ENCODE results near the gene PRG2. TPM values are rescaled to one million over a fixed set of nuclear protein-coding genes. Genes with fewer than 3 reads are reported as not detected.

The PRG2 gene
- total RNA-seq, 2 donors from 2014 or later: 0.54 TPM; not detected in 1

DNA sequence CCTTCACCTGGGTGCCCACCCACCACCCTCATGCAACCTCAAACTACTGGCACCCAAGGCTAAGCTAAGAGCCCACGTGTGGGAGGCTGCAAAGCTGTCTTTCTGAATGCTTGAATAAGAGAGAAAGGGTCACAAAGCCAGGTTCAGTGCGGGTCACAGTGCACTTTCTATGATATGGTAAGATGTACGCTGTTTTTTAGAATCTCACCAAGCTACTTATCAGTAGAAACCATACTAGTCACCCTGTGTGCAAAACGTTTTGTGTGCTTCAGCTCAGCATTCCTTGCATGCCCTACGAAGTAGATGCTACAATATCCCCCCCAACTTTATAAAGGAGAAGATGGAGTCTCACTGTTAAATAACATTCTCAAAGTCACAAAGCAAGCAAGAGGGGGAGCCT lies 37.4 kb downstream of the PRG2 start:
- no peaks in the 10 kb centered on the region for H3K9me3 ChIP-seq
- TF ChIP-seq, protein P1, sequence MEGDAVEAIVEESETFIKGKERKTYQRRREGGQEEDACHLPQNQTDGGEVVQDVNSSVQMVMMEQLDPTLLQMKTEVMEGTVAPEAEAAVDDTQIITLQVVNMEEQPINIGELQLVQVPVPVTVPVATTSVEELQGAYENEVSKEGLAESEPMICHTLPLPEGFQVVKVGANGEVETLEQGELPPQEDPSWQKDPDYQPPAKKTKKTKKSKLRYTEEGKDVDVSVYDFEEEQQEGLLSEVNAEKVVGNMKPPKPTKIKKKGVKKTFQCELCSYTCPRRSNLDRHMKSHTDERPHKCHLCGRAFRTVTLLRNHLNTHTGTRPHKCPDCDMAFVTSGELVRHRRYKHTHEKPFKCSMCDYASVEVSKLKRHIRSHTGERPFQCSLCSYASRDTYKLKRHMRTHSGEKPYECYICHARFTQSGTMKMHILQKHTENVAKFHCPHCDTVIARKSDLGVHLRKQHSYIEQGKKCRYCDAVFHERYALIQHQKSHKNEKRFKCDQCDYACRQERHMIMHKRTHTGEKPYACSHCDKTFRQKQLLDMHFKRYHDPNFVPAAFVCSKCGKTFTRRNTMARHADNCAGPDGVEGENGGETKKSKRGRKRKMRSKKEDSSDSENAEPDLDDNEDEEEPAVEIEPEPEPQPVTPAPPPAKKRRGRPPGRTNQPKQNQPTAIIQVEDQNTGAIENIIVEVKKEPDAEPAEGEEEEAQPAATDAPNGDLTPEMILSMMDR (IDR thresholded peaks at IDR 0.05): no peak
- ATAC-seq (ENCODE audit: insufficient number of reproducible peaks, low FRiP score, low read depth) (no peak), DNase-seq (ENCODE audit: low spot score) (no peak)
- H3K36me3 ChIP-seq: no peaks in the 10 kb centered on the region
- H3K4me3 ChIP-seq: no peak overlapping the region
- no peak overlapping the region for H3K27ac ChIP-seq
- H3K27me3 ChIP-seq (replicated peaks; ENCODE audit: insufficient read depth): no peaks in the 10 kb centered on the region
- no peaks in the 10 kb centered on the region for H3K4me1 ChIP-seq (ENCODE audit: control insufficient read depth in 1 of 2, low read depth in 2 of 2)

DNA sequence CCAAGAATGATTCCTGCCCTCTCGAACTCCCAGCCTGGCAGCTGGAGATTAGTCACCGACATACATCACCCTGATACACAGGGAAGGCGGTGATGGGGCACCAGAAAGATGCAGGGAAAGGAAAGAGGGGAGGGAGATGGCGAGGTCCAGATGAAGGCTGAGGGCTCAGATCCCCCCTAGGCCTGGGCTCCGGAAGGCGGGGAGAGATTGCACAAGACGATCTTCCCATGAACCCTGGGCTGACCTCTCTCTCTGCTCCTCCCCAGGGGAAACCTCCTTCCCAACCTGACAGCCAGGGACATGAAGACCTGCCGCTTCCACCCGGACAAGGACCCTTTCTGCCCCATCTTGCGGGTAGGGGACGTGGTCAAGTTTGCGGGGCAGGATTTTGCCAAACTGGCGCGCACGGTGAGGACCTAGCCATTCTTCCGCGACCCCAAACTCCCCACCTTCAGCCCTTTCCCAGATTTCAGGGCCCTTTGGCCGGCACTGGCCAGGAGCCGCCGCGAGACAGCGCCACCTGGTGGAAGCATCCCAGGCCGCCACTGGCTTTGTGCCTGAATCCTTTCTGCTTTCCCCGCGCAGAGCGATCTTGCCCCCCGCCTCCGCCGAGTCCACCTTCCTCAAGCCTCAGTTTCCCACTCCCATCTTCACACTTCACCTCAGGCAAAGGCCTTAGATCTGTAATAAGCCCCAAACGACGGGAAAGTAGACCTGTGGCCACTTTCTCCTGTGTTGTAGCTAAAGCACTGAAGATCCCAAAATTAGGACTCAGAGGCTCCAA lies 40.8 kb downstream of the PRG2 start:
- H3K27me3 ChIP-seq (replicated peaks; ENCODE audit: insufficient read depth): no peaks in the 10 kb centered on the region
- H3K36me3 ChIP-seq: no peaks in the 10 kb centered on the region
- H3K27ac ChIP-seq: no peak overlapping the region
- H3K4me3 ChIP-seq: peak overlapping the region; percentile 8
- ATAC-seq (ENCODE audit: insufficient number of reproducible peaks, low FRiP score, low read depth) (no peak), DNase-seq (ENCODE audit: low spot score) (no peak)
- H3K9me3 ChIP-seq: no peaks in the 10 kb centered on the region
- no peaks in the 10 kb centered on the region for H3K4me1 ChIP-seq (ENCODE audit: control insufficient read depth in 1 of 2, low read depth in 2 of 2)
- TF ChIP-seq, protein P1 (IDR thresholded peaks at IDR 0.05): peak; percentile 90

DNA sequence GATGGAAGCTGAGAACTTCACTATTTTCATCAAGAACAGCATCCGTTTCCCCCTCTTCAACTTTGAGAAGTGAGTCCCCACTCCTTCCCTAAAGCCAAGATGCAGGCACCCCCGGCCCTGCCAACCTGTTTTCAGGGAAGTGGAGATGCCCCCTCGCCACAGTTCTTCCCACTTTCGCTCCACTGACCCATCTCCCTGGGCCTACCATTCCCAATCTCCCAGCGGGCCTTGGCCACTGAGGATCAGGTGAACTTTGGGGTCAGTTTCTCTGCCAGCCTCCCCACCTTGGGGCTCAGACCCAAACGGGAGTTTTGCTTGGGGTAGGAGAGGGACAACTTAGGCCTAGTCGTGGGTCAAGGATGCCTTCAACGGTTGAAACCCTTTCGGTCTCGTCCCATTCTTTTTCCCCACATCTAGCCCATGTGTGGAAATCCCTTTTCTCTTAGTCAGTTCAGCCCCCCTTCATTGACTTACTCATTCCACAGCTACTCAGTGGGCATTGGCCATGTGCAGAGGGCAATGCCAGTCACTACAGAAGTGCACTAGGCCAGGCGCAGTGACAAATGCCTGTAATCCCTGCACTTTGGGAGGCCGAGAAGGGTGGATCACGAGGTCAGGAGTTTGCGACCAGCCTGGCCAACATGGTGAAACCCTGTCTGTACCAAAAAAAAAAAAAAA lies 41.7 kb downstream of the PRG2 start:
- DNase-seq (ENCODE audit: low spot score): no peak
- no peaks in the 10 kb centered on the region for H3K27me3 ChIP-seq (replicated peaks; ENCODE audit: insufficient read depth)
- TF ChIP-seq, protein P1 (IDR thresholded peaks at IDR 0.05): no peak

DNA sequence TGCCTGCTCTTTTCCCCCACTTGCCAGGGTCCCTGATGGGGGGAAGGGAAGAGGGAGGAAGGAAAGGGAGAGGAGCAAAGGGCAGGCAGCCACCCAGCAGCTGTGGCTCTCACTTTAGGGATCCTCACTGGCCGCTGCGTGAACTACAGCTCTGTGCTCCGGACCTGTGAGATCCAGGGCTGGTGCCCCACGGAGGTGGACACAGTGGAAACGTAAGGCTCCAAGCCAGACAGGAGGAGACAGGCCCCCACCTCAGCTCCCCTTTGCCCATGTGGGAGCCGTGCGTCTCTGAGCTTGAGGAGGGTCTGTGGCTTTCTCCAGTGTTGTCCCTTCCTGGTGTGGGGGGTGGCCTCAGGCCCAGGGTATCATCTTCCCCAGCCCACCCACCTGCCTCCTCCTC lies 42.4 kb downstream of the PRG2 start:
- no peaks in the 10 kb centered on the region for H3K4me1 ChIP-seq (ENCODE audit: control insufficient read depth in 1 of 2, low read depth in 2 of 2)
- no peak overlapping the region for H3K4me3 ChIP-seq
- H3K27me3 ChIP-seq (replicated peaks; ENCODE audit: insufficient read depth): no peaks in the 10 kb centered on the region
- no peak overlapping the region for H3K27ac ChIP-seq
- H3K9me3 ChIP-seq: no peaks in the 10 kb centered on the region
- ATAC-seq (ENCODE audit: insufficient number of reproducible peaks, low FRiP score, low read depth): no peak
- no peaks in the 10 kb centered on the region for H3K36me3 ChIP-seq
- DNase-seq (ENCODE audit: low spot score): no peak
- TF ChIP-seq, protein P1 (IDR thresholded peaks at IDR 0.05): no peak

More for the DNA sequence above, 41.7 kb downstream of the PRG2 start:
- no peaks in the 10 kb centered on the region for H3K9me3 ChIP-seq
- H3K36me3 ChIP-seq: no peaks in the 10 kb centered on the region
- H3K27ac ChIP-seq: no peak overlapping the region
- H3K4me3 ChIP-seq: no peak overlapping the region
- H3K4me1 ChIP-seq (ENCODE audit: control insufficient read depth in 1 of 2, low read depth in 2 of 2): no peaks in the 10 kb centered on the region
- no peak for ATAC-seq (ENCODE audit: insufficient number of reproducible peaks, low FRiP score, low read depth)

DNA sequence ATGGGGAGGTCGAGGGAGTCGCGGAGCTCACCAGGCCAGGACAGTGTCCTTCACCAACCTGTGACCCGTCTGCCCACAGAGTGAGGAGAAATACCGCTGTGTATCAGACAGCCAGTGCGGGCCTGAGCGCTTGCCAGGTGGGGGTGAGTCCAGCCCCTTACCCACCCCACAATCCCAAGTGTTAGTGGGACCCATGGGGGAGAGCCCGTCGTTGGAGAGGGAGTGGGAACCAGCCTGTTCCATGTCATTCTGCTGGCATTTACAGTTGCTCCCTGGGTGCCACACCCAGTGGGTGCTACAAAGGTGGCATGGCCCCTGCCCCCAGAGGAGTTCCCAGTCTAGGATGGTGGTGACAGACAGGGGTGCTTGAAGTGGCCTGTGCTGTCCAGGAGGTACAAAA lies 43.1 kb downstream of the PRG2 start:
- no peaks in the 10 kb centered on the region for H3K36me3 ChIP-seq
- no peaks in the 10 kb centered on the region for H3K27me3 ChIP-seq (replicated peaks; ENCODE audit: insufficient read depth)
- TF ChIP-seq, protein P1 (IDR thresholded peaks at IDR 0.05): no peak
- H3K27ac ChIP-seq: no peak overlapping the region
- no peaks in the 10 kb centered on the region for H3K4me1 ChIP-seq (ENCODE audit: control insufficient read depth in 1 of 2, low read depth in 2 of 2)
- no peak overlapping the region for H3K4me3 ChIP-seq
- H3K9me3 ChIP-seq: no peaks in the 10 kb centered on the region
- ATAC-seq (ENCODE audit: insufficient number of reproducible peaks, low FRiP score, low read depth): no peak
- DNase-seq (ENCODE audit: low spot score): no peak

Measured in thoracic aorta (tissue), 2 donors.